CD14-positive monocyte (primary cell): ENCODE results near the gene ZNF780B. TPM values are rescaled to one million over a fixed set of nuclear protein-coding genes. Genes with fewer than 3 reads are reported as not detected.

Source experiments
- DNase-seq, 3 donors: peaks; one replicate each; pipeline ENCODE4 v3.0.0-alpha.2; 2011 to 2022
- H2AFZ ChIP-seq: 2 replicates; pipeline ENCODE4 v1.6.0; 2012; ENCODE audit warnings: mild to moderate bottlenecking, low read depth, low read length, inconsistent platforms; ENCODE audit not compliant: insufficient read depth, poor library complexity, severe bottlenecking
- H3K27ac ChIP-seq, 2 donors: 1 replicate in 1 of 2; 2 replicates in 1 of 2; pipeline ENCODE4 v1.5.1; 2012 to 2013; ENCODE audit warnings: low read length in 2 of 2, control low read depth in 1 of 2, inconsistent platforms in 1 of 2, low read depth in 1 of 2, mild to moderate bottlenecking in 1 of 2
- H3K27me3 ChIP-seq, 2 donors: one replicate each; pipeline versions ENCODE4 v1.6.0 to v1.6.1; 2011 to 2013; ENCODE audit warnings: low read length in 2 of 2; ENCODE audit not compliant: control insufficient read depth in 2 of 2, insufficient read depth in 2 of 2
- H3K36me3 ChIP-seq, 2 donors: replicated peaks in 1 of 2; 1 replicate in 1 of 2; 2 replicates in 1 of 2; pipeline versions ENCODE4 v1.5.1 to v1.6.1; 2012 to 2013; ENCODE audit warnings: low read length in 2 of 2, control low read depth in 1 of 2, inconsistent platforms in 1 of 2, mild to moderate bottlenecking in 1 of 2; ENCODE audit not compliant: insufficient read depth in 2 of 2, control insufficient read depth in 1 of 2
- H3K4me1 ChIP-seq, 2 donors: 1 replicate in 1 of 2; 2 replicates in 1 of 2; pipeline versions ENCODE4 v1.5.1 to v1.6.1; 2012 to 2013; ENCODE audit warnings: low read length in 2 of 2, control low read depth in 1 of 2, inconsistent platforms in 1 of 2, mild to moderate bottlenecking in 1 of 2, moderate library complexity in 1 of 2; ENCODE audit not compliant: insufficient read depth in 2 of 2, control insufficient read depth in 1 of 2
- H3K4me2 ChIP-seq: replicated peaks from 2 replicates; pipeline ENCODE3; 2012; ENCODE audit warnings: low read length, moderate library complexity, mild to moderate bottlenecking; ENCODE audit not compliant: poor library complexity, severe bottlenecking; ENCODE audit errors: extremely low read depth
- H3K4me3 ChIP-seq, 3 experiments: fragments of 200-600 bp in 1 of 3; sonication (generic) in 1 of 3; replicated peaks in 1 of 3; 1 replicate in 2 of 3; 2 replicates in 1 of 3; pipeline ENCODE4 v1.5.1; 2011 to 2013; ENCODE audit warnings: low read length in 3 of 3, mild to moderate bottlenecking in 3 of 3, control low read depth in 2 of 3, low read depth in 2 of 3, inconsistent platforms in 1 of 3, moderate library complexity in 1 of 3
- H3K79me2 ChIP-seq: 2 replicates; pipeline ENCODE4 v1.6.0; 2012; ENCODE audit warnings: mild to moderate bottlenecking, control low read depth, inconsistent platforms, low read length, moderate library complexity; ENCODE audit not compliant: insufficient read depth
- H3K9ac ChIP-seq: 2 replicates; pipeline ENCODE4 v1.6.0; 2017; ENCODE audit warnings: low read length, mild to moderate bottlenecking; ENCODE audit not compliant: insufficient read depth, poor library complexity, severe bottlenecking
- H3K9me3 ChIP-seq, 2 donors: replicated peaks in 1 of 2; 1 replicate in 1 of 2; 2 replicates in 1 of 2; pipeline versions ENCODE4 v1.5.1 to v1.6.1; 2012 to 2013; ENCODE audit warnings: low read length in 2 of 2, control low read depth in 1 of 2; ENCODE audit not compliant: control insufficient read depth in 1 of 2, insufficient read depth in 1 of 2
- H4K20me1 ChIP-seq: 2 replicates; pipeline ENCODE4 v1.6.0; 2012; ENCODE audit warnings: mild to moderate bottlenecking, low read length, control low read depth, moderate library complexity; ENCODE audit not compliant: insufficient read depth
- H3K27ac Mint-ChIP-seq, 7 donors: one replicate each; pipeline ENCODE4 v1.8.0; 2020; ENCODE audit warnings: mild to moderate bottlenecking in 7 of 7, mixed read lengths in 7 of 7, moderate library complexity in 6 of 7, inconsistent platforms in 2 of 7
- H3K27me3 Mint-ChIP-seq, 3 donors: one replicate each; pipeline ENCODE4 v1.8.0; 2021 to 2022; ENCODE audit warnings: low read depth in 3 of 3, mild to moderate bottlenecking in 3 of 3, mixed read lengths in 3 of 3, moderate library complexity in 3 of 3, inconsistent platforms in 1 of 3
- H3K36me3 Mint-ChIP-seq, 2 donors: one replicate each; pipeline ENCODE4 v1.8.0; 2020; ENCODE audit warnings: mixed read lengths in 2 of 2, inconsistent platforms in 1 of 2, mild to moderate bottlenecking in 1 of 2
- H3K4me1 Mint-ChIP-seq: one replicate; pipeline ENCODE4 v1.8.0; 2020; ENCODE audit warnings: mild to moderate bottlenecking, mixed read lengths
- H3K4me3 Mint-ChIP-seq, 2 donors: one replicate each; pipeline ENCODE4 v1.8.0; 2020; ENCODE audit warnings: mild to moderate bottlenecking in 2 of 2, mixed read lengths in 2 of 2, moderate library complexity in 1 of 2
- H3K9me3 Mint-ChIP-seq, 7 donors: one replicate each; pipeline ENCODE4 v1.8.0; 2020 to 2022; ENCODE audit warnings: mixed read lengths in 7 of 7, mild to moderate bottlenecking in 6 of 7, moderate library complexity in 6 of 7, inconsistent platforms in 2 of 7
- CTCF ChIP-seq: fragments of 200-600 bp; IDR thresholded peaks from one replicate; pipeline ENCODE4 v1.8.0; 2022; ENCODE audit warnings: antibody characterized with exemption, mild to moderate bottlenecking
- WGBS: methylation state at CpG from one replicate; pipeline ENCODE4 v1.1.5; 2013; ENCODE audit warnings: missing lambda C conversion rate; ENCODE audit not compliant: insufficient coverage; 5-methylcytosine and 5-hydroxymethylcytosine counted together
- intact Hi-C, 2 donors: fragments of 100-400 bp; cut with micrococcal nuclease; formaldehyde crosslinking; loops; one replicate each; pipeline versions ENCODE4 v1.15.0 to v1.15.1; 2023
- polyA plus RNA-seq, 3 donors: library from polyadenylated mRNA; depleted of rRNA in 1 of 3; unstranded in 2 of 3; stranded (reverse) in 1 of 3; fragments of 300-500 nt in 2 of 3; fragments of >200 nt in 1 of 3; fragmentation: Illumina TruSeq in 2 of 3; gene quantifications; 1 replicate in 2 of 3; 2 replicates in 1 of 3; pipeline ENCODE4 v1.2.3, GENCODE V29; 2012 to 2021

The ZNF780B gene
- polyA plus RNA-seq, 3 donors = 2.0 to 3.3 (median 3.1) TPM

DNA sequence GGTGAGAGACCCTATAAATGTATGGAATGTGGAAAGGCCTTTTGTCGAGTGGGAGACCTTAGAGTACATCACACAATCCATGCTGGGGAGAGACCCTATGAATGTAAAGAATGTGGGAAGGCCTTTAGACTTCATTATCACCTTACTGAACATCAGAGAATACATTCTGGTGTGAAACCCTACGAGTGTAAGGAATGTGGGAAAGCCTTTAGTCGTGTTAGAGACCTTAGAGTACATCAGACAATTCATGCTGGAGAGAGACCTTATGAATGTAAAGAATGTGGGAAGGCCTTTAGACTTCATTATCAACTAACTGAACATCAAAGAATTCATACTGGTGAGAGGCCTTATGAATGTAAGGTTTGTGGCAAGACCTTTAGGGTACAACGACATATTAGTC, 42.0 kb downstream of the ZNF780B start:
- H3K9me3 ChIP-seq = peaks cover 33 to 83% of the 10 kb centered on the region in 2 donors

GRCh38 chr19:40009674-40010073, 46.4 kb downstream of the ZNF780B start:
- Mint-ChIP-seq H3K4me3 (no peak overlapping the region), H3K36me3 (peaks cover 64 to 74% of the 10 kb centered on the region in 2 donors), H3K4me1 (no peaks in the 10 kb centered on the region), H3K9me3 (peaks cover 23 to 52% (median 38%) of the 10 kb centered on the region in 7 donors), H3K27ac (no peak overlapping the region), H3K27me3 (no peaks in the 10 kb centered on the region)
- Histone ChIP-seq H3K4me2 (no peak overlapping the region), H3K4me1 (no peaks in the 10 kb centered on the region), H3K27me3 (no peaks in the 10 kb centered on the region), H3K9ac (no peak overlapping the region), H3K9me3 (peaks cover 12 to 40% of the 10 kb centered on the region in 2 donors), H4K20me1 (no peaks in the 10 kb centered on the region), H3K27ac (no peak overlapping the region), H3K79me2 (no peaks in the 10 kb centered on the region), H3K36me3 (peaks cover 40 to 73% of the 10 kb centered on the region in 2 donors), H3K4me3 (no peak overlapping the region), H2AFZ (no peak overlapping the region)
- DNase-seq = no peak
- TF ChIP-seq CTCF = no peak
- intact Hi-C loops = no loop called here

More for the DNA sequence above, 42.0 kb downstream of the ZNF780B start:
- no peak for TF ChIP-seq CTCF
- Histone ChIP-seq H2AFZ (no peak overlapping the region), H3K4me1 (no peaks in the 10 kb centered on the region), H3K9ac (no peak overlapping the region), H3K27ac (no peak overlapping the region), H4K20me1 (no peaks in the 10 kb centered on the region), H3K4me3 (peak overlapping the region in 1 of 3 experiments; percentile 1), H3K79me2 (no peaks in the 10 kb centered on the region), H3K27me3 (no peaks in the 10 kb centered on the region), H3K4me2 (no peak overlapping the region), H3K36me3 (peaks cover 15 to 51% of the 10 kb centered on the region in 2 donors)
- H3K4me3 Mint-ChIP-seq = no peak overlapping the region
- H3K27ac Mint-ChIP-seq = no peak overlapping the region
- DNase-seq = no peak
- H3K9me3 Mint-ChIP-seq = peaks cover 25 to 85% (median 69%) of the 10 kb centered on the region in 7 donors
- H3K4me1 Mint-ChIP-seq = no peaks in the 10 kb centered on the region
- peaks cover 34 to 50% of the 10 kb centered on the region in 2 donors for H3K36me3 Mint-ChIP-seq
- no CpG with 5 or more reads among the region's 4 CpGs for WGBS
- intact Hi-C loops = no loop called here
- no peaks in the 10 kb centered on the region for H3K27me3 Mint-ChIP-seq
